CD14-positive monocyte (primary cell): ENCODE measurements around the gene FUZ. TPM values are rescaled to one million over a fixed set of nuclear protein-coding genes. Genes with fewer than 3 reads are reported as not detected.

Experiments used
- DNase-seq, 3 donors: peaks; one replicate each; pipeline ENCODE4 v3.0.0-alpha.2; 2011 to 2022
- H2AFZ ChIP-seq: 2 replicates; pipeline ENCODE4 v1.6.0; 2012; ENCODE audit warnings: mild to moderate bottlenecking, low read depth, low read length, inconsistent platforms; ENCODE audit not compliant: insufficient read depth, poor library complexity, severe bottlenecking
- H3K27ac ChIP-seq, 2 donors: 1 replicate in 1 of 2; 2 replicates in 1 of 2; pipeline ENCODE4 v1.5.1; 2012 to 2013; ENCODE audit warnings: low read length in 2 of 2, control low read depth in 1 of 2, inconsistent platforms in 1 of 2, low read depth in 1 of 2, mild to moderate bottlenecking in 1 of 2
- H3K27me3 ChIP-seq, 2 donors: one replicate each; pipeline versions ENCODE4 v1.6.0 to v1.6.1; 2011 to 2013; ENCODE audit warnings: low read length in 2 of 2; ENCODE audit not compliant: control insufficient read depth in 2 of 2, insufficient read depth in 2 of 2
- H3K36me3 ChIP-seq, 2 donors: replicated peaks in 1 of 2; 1 replicate in 1 of 2; 2 replicates in 1 of 2; pipeline versions ENCODE4 v1.5.1 to v1.6.1; 2012 to 2013; ENCODE audit warnings: low read length in 2 of 2, control low read depth in 1 of 2, inconsistent platforms in 1 of 2, mild to moderate bottlenecking in 1 of 2; ENCODE audit not compliant: insufficient read depth in 2 of 2, control insufficient read depth in 1 of 2
- H3K4me1 ChIP-seq, 2 donors: 1 replicate in 1 of 2; 2 replicates in 1 of 2; pipeline versions ENCODE4 v1.5.1 to v1.6.1; 2012 to 2013; ENCODE audit warnings: low read length in 2 of 2, control low read depth in 1 of 2, inconsistent platforms in 1 of 2, mild to moderate bottlenecking in 1 of 2, moderate library complexity in 1 of 2; ENCODE audit not compliant: insufficient read depth in 2 of 2, control insufficient read depth in 1 of 2
- H3K4me2 ChIP-seq: replicated peaks from 2 replicates; pipeline ENCODE3; 2012; ENCODE audit warnings: low read length, moderate library complexity, mild to moderate bottlenecking; ENCODE audit not compliant: poor library complexity, severe bottlenecking; ENCODE audit errors: extremely low read depth
- H3K4me3 ChIP-seq, 3 experiments: fragments of 200-600 bp in 1 of 3; sonication (generic) in 1 of 3; replicated peaks in 1 of 3; 1 replicate in 2 of 3; 2 replicates in 1 of 3; pipeline ENCODE4 v1.5.1; 2011 to 2013; ENCODE audit warnings: low read length in 3 of 3, mild to moderate bottlenecking in 3 of 3, control low read depth in 2 of 3, low read depth in 2 of 3, inconsistent platforms in 1 of 3, moderate library complexity in 1 of 3
- H3K79me2 ChIP-seq: 2 replicates; pipeline ENCODE4 v1.6.0; 2012; ENCODE audit warnings: mild to moderate bottlenecking, control low read depth, inconsistent platforms, low read length, moderate library complexity; ENCODE audit not compliant: insufficient read depth
- H3K9ac ChIP-seq: 2 replicates; pipeline ENCODE4 v1.6.0; 2017; ENCODE audit warnings: low read length, mild to moderate bottlenecking; ENCODE audit not compliant: insufficient read depth, poor library complexity, severe bottlenecking
- H3K9me3 ChIP-seq, 2 donors: replicated peaks in 1 of 2; 1 replicate in 1 of 2; 2 replicates in 1 of 2; pipeline versions ENCODE4 v1.5.1 to v1.6.1; 2012 to 2013; ENCODE audit warnings: low read length in 2 of 2, control low read depth in 1 of 2; ENCODE audit not compliant: control insufficient read depth in 1 of 2, insufficient read depth in 1 of 2
- H4K20me1 ChIP-seq: 2 replicates; pipeline ENCODE4 v1.6.0; 2012; ENCODE audit warnings: mild to moderate bottlenecking, low read length, control low read depth, moderate library complexity; ENCODE audit not compliant: insufficient read depth
- H3K27ac Mint-ChIP-seq, 7 donors: one replicate each; pipeline ENCODE4 v1.8.0; 2020; ENCODE audit warnings: mild to moderate bottlenecking in 7 of 7, mixed read lengths in 7 of 7, moderate library complexity in 6 of 7, inconsistent platforms in 2 of 7
- H3K27me3 Mint-ChIP-seq, 3 donors: one replicate each; pipeline ENCODE4 v1.8.0; 2021 to 2022; ENCODE audit warnings: low read depth in 3 of 3, mild to moderate bottlenecking in 3 of 3, mixed read lengths in 3 of 3, moderate library complexity in 3 of 3, inconsistent platforms in 1 of 3
- H3K36me3 Mint-ChIP-seq, 2 donors: one replicate each; pipeline ENCODE4 v1.8.0; 2020; ENCODE audit warnings: mixed read lengths in 2 of 2, inconsistent platforms in 1 of 2, mild to moderate bottlenecking in 1 of 2
- H3K4me1 Mint-ChIP-seq: one replicate; pipeline ENCODE4 v1.8.0; 2020; ENCODE audit warnings: mild to moderate bottlenecking, mixed read lengths
- H3K4me3 Mint-ChIP-seq, 2 donors: one replicate each; pipeline ENCODE4 v1.8.0; 2020; ENCODE audit warnings: mild to moderate bottlenecking in 2 of 2, mixed read lengths in 2 of 2, moderate library complexity in 1 of 2
- H3K9me3 Mint-ChIP-seq, 7 donors: one replicate each; pipeline ENCODE4 v1.8.0; 2020 to 2022; ENCODE audit warnings: mixed read lengths in 7 of 7, mild to moderate bottlenecking in 6 of 7, moderate library complexity in 6 of 7, inconsistent platforms in 2 of 7
- CTCF ChIP-seq: fragments of 200-600 bp; IDR thresholded peaks from one replicate; pipeline ENCODE4 v1.8.0; 2022; ENCODE audit warnings: antibody characterized with exemption, mild to moderate bottlenecking
- WGBS: methylation state at CpG from one replicate; pipeline ENCODE4 v1.1.5; 2013; ENCODE audit warnings: missing lambda C conversion rate; ENCODE audit not compliant: insufficient coverage; 5-methylcytosine and 5-hydroxymethylcytosine counted together
- intact Hi-C, 2 donors: fragments of 100-400 bp; cut with micrococcal nuclease; formaldehyde crosslinking; loops; one replicate each; pipeline versions ENCODE4 v1.15.0 to v1.15.1; 2023
- polyA plus RNA-seq, 3 donors: library from polyadenylated mRNA; depleted of rRNA in 1 of 3; unstranded in 2 of 3; stranded (reverse) in 1 of 3; fragments of 300-500 nt in 2 of 3; fragments of >200 nt in 1 of 3; fragmentation: Illumina TruSeq in 2 of 3; gene quantifications; 1 replicate in 2 of 3; 2 replicates in 1 of 3; pipeline ENCODE4 v1.2.3, GENCODE V29; 2012 to 2021

FUZ gene
- polyA plus RNA-seq, 3 donors: 5.3 to 16.7 (median 5.3) TPM

GRCh38 chr19:49776371-49776764 is 36.7 kb downstream of the FUZ start:
- H3K4me3 Mint-ChIP-seq: peak overlapping the region in 1 of 2 donors; percentile 13

GRCh38 chr19:49775742-49776370 is 37.2 kb downstream of the FUZ start:
- TF ChIP-seq CTCF: no peak
- Histone ChIP-seq H3K36me3 (peaks cover 5 to 13% of the 10 kb centered on the region in 2 donors), H3K4me2 (no peak overlapping the region), H4K20me1 (peaks cover 35% of the 10 kb centered on the region), H3K9me3 (no peaks in the 10 kb centered on the region), H2AFZ (no peak overlapping the region), H3K9ac (no peak overlapping the region), H3K27me3 (no peaks in the 10 kb centered on the region), H3K4me1 (peaks cover 49 to 51% of the 10 kb centered on the region in 2 donors), H3K27ac (no peak overlapping the region), H3K4me3 (no peak overlapping the region), H3K79me2 (peaks cover 84% of the 10 kb centered on the region)
- no peaks in the 10 kb centered on the region for H3K27me3 Mint-ChIP-seq
- peaks cover 17 to 50% of the 10 kb centered on the region in 2 donors for H3K36me3 Mint-ChIP-seq
- intact Hi-C loops: no loop called here
- DNase-seq: no peak
- peaks cover 57% of the 10 kb centered on the region for H3K4me1 Mint-ChIP-seq
- no peaks in the 10 kb centered on the region for H3K9me3 Mint-ChIP-seq
- H3K27ac Mint-ChIP-seq: peak overlapping the region in 5 of 7 donors; percentile 2 to 74 (median 22)
- no peak overlapping the region for H3K4me3 Mint-ChIP-seq
- 93% methylated on average over 19 of the region's 20 CpGs for WGBS

More at GRCh38 chr19:49776371-49776764, 36.7 kb downstream of the FUZ start:
- Histone ChIP-seq H3K4me1 (peaks cover 55 to 57% of the 10 kb centered on the region in 2 donors), H3K4me3 (no peak overlapping the region), H4K20me1 (peaks cover 35% of the 10 kb centered on the region), H2AFZ (no peak overlapping the region), H3K27ac (peak overlapping the region in 1 of 2 donors; percentile 13), H3K27me3 (no peaks in the 10 kb centered on the region), H3K9me3 (no peaks in the 10 kb centered on the region), H3K4me2 (no peak overlapping the region), H3K36me3 (peaks cover 5 to 12% of the 10 kb centered on the region in 2 donors), H3K79me2 (peaks cover 84% of the 10 kb centered on the region), H3K9ac (no peak overlapping the region)
- WGBS: 72% methylated on average over 5 of the region's 6 CpGs
- Mint-ChIP-seq H3K9me3 (peaks cover 0 to 1% (median 0%) of the 10 kb centered on the region in 7 donors), H3K27ac (peak overlapping the region in 3 of 7 donors; percentile 17 to 74 (median 64)), H3K27me3 (no peaks in the 10 kb centered on the region), H3K36me3 (peaks cover 16 to 48% of the 10 kb centered on the region in 2 donors), H3K4me1 (peaks cover 62% of the 10 kb centered on the region)
- no peak for TF ChIP-seq CTCF
- DNase-seq: no peak
- intact Hi-C loops: no loop called here
